Activated CD4-positive, alpha-beta T cell treated with anti-CD3 and anti-CD28 coated beads for 4 hours (primary cell): ENCODE measurements around the gene GOLGA7B.
A peak's percentile ranks its signal among the peaks of the same experiment; 100 is the strongest.

ENCODE experiments used
- DNase-seq, 2 donors: peaks; one replicate each; pipeline ENCODE4 v3.0.0-alpha.2; 2020

Gene GOLGA7B

GRCh38 chr10:97896756-97897358 is 47.2 kb downstream of the GOLGA7B start:
- DNase-seq = no peak

DNA sequence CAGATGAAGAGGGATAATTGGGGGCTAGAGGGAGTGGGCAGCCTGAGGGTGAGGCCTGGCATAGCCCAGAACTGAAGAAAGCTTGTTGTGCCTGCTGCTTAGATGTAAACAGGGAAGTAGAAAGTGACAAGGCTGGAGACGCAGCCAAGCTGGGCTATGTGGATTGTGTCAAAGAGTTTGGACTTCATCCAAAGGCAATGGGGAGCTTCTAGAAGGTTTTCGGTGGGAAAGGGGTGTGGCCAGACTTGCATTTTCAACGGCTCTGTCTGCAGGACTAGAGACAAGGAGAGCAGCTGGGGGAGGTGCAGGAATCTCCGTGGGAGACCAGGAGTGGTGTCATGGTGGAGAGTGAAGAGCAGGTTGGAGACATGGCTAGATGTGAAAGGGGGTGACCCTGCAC is 48.8 kb downstream of the GOLGA7B start:
- DNase-seq = no peak

- DNase-seq = no peak
Measured at GRCh38 chr10:97901381-97901780, 51.7 kb downstream of the GOLGA7B start.

DNA sequence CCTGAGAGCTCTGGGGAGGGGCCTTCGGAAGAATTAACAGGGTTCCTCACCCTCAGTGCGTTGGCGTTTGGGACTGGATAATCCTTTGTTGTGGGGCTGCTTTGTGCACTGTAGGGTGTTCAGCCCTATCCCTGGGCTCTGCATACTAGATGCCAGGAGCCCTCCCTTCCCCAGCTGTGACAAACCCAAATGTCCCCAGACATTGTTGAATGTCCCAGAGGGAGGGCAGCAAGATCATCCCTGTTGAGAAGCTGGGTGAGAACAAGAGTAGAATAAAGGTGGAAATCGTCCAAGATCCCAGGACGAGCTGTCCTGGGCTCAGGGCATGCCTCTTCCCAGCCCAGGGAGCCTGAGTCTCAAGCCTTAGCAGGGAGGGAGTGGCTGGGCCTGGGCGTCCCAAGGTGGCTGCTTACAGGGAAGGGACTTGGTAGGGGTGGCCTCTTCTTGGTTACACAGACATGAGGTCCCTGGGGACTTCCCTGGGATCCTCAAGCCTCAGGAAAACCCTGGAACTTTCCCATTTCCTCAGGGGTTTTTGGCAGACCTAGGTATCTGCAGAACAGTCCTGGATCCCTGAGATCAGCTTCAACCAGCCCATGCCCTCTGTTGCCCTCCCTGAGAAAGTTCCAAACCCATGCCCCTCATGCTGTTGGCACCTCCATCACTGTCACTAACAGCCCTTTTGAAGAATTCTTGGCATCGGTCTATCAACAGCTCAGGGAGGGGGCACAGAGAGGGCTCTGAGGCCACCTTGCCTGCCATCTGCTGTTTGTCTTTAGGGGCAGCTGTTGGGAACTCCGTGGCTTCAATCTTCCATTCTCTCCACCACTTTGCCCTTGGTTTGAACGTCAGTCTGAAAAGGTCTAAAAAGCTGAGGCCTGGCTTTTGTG is 53.7 kb downstream of the GOLGA7B start:
- no peak for DNase-seq

GRCh38 chr10:97904018-97904381 is 54.4 kb downstream of the GOLGA7B start:
- DNase-seq = no peak

GRCh38 chr10:97904576-97904975 is 54.9 kb downstream of the GOLGA7B start:
- no peak for DNase-seq

DNA sequence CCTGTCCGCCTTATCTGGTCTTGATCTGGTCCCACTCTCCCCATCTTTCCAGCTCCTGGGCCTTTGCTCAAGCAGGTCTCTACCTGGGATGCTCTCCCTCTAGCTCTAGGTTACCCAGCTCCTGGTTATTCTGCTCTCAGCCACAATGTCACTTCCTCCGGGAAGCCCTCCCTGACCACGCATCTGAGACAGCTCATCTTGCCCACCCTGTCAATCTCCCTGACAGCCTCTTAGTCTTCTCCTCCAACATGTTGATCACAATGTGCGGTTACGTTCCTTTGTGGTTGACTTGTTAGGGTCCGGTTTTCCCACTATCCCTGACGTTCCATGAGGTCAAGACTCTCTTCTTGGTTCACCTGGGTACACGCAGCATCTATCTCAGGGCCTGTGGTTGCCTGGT is 55.6 kb downstream of the GOLGA7B start:
- no peak for DNase-seq

DNA sequence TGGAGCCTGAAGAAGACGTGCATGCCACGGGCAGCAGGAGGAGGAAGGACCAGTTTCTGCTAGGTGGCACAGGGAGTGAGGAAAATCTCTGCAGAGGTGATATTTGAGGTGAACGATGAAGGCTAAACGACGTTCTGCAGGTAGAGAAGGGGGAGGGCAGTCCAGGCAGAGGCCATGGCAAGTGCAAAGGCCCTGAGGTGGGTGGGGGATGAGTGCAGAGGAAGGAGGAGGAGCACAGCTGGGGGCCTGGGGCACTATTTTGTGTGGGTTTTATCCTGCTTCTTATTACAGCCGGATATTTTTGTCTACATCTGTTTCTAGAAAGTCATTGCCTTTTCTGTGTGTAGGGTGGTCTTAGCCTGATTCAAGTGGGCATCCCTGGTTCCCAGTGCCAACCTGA is 57.6 kb downstream of the GOLGA7B start:
- DNase-seq = no peak

- no peak for DNase-seq
Measured at GRCh38 chr10:97907830-97908229, 58.2 kb downstream of the GOLGA7B start.

DNA sequence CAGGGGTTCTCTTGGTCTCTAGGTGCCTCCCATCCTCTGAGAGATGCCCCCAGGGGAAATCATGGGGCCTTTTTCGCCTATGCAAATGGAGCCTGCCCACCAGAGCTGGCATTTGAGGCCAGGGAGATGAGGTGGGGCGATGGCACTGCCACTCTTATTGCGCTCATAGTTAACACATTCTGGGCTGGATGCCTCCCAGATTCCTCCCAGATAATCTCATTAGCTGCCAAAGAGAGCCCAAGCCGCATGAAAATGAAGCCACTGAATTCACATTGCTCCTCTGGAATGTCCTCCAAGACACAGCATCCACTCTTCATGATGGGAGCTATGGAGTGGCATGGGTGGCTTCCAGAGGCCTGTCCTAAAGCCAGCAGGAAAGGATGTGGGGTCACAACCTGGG is 61.0 kb downstream of the GOLGA7B start:
- no peak for DNase-seq

DNA sequence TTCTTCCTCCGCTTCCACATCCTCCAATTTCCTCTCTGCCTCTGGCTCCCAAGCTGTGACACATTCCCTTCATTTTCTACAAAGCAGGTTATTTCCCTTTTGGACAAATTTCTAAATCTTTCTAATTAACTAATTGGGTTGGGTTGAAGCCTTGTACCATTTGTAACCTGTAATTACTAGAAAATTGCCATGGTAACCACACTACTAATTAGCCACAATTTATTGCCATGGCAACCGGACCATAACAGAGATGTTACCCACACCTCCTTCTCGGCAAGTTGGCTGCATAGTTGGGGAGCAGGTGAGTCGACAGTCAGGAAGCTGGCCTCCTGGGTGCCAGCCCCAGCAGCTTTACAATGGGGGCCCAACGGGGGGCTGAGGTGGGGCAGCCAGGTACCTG is 61.6 kb downstream of the GOLGA7B start:
- no peak for DNase-seq

DNA sequence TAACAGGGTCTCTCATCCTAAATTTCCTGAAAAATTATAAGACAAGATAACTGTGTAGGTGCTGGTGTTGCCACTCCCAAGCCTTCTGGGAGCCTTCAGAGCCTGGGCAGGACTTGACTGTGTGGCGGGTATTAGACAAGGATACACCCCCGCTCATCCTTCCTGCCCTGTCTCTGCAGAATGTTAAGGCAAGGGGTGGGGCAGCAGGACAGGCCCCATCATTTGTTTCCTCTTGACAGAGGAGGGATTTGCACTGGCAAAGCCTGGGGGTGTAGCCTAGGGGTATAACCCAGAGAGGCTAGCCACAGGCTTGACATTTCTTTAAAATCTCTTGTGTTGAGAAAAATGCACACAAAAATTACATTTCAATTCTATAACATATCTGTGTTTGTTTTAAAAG is 63.5 kb downstream of the GOLGA7B start:
- no peak for DNase-seq

- DNase-seq = no peak
Measured at GRCh38 chr10:97913614-97914013, 64.0 kb downstream of the GOLGA7B start.

- no peak for DNase-seq
Measured at GRCh38 chr10:97914171-97914836, 64.7 kb downstream of the GOLGA7B start.

- DNase-seq = peak; percentile 65 to 72
Measured at GRCh38 chr10:97914837-97915211, 65.2 kb downstream of the GOLGA7B start.

GRCh38 chr10:97915346-97916131 is 65.9 kb downstream of the GOLGA7B start:
- no peak for DNase-seq

GRCh38 chr10:97916586-97916985 is 66.9 kb downstream of the GOLGA7B start:
- no peak for DNase-seq

DNA sequence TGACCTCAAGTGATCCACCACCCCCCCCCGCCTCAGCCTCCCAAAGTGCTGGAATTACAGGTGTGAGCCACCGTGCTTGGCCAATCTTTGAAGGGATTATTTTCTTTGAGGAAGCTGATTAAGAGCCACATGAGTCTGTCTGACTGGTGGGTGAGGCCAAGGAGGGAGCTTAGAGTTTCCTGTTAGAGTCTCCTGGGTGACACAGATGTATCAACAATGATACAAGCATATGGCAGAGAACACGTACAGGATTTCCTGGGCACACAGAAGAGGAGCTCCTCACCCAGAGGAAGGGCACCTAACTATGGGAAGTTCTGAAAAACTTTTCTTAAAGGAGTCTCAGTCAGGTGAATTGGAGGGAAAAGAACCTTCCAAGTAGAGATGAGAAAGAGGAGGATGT is 69.4 kb downstream of the GOLGA7B start:
- no peak for DNase-seq

- no peak for DNase-seq
Measured at GRCh38 chr10:97920865-97921264, 71.2 kb downstream of the GOLGA7B start.
